Measurements from ENCODE around the gene RTEL1. TPM values are rescaled to one million over a fixed set of nuclear protein-coding genes. Genes with fewer than 3 reads are reported as not detected.

The RTEL1 gene
- total RNA-seq, 1 experiment from 2014 or later: 21.9 TPM

- no peak for DNase-seq (ENCODE audit: low read depth)
These were observed 39.9 kb downstream of the RTEL1 start for GRCh38 chr20:63697868-63698545.

GRCh38 chr20:63698739-63699465 is 40.8 kb downstream of the RTEL1 start:
- DNase-seq (ENCODE audit: low read depth): peak; percentile 93

- no peak for DNase-seq (ENCODE audit: low read depth)
These were observed 41.5 kb downstream of the RTEL1 start for GRCh38 chr20:63699466-63700198.

GRCh38 chr20:63700199-63701050 is 42.3 kb downstream of the RTEL1 start:
- DNase-seq (ENCODE audit: low read depth): no peak

GRCh38 chr20:63701051-63701328 is 42.9 kb downstream of the RTEL1 start:
- DNase-seq (ENCODE audit: low read depth): no peak

- DNase-seq (ENCODE audit: low read depth): no peak
These were observed 43.4 kb downstream of the RTEL1 start for GRCh38 chr20:63701329-63702035.

- no peak for DNase-seq (ENCODE audit: low read depth)
These were observed 44.0 kb downstream of the RTEL1 start for GRCh38 chr20:63702036-63702665.

- DNase-seq (ENCODE audit: low read depth): no peak
These were observed 44.8 kb downstream of the RTEL1 start for GRCh38 chr20:63702751-63703470.

GRCh38 chr20:63703471-63703975 is 45.4 kb downstream of the RTEL1 start:
- no peak for DNase-seq (ENCODE audit: low read depth)

GRCh38 chr20:63703976-63704748 is 46.0 kb downstream of the RTEL1 start:
- DNase-seq (ENCODE audit: low read depth): no peak

- DNase-seq (ENCODE audit: low read depth): no peak
These were observed 46.6 kb downstream of the RTEL1 start for GRCh38 chr20:63704749-63705117.

GRCh38 chr20:63705232-63706026 is 47.3 kb downstream of the RTEL1 start:
- DNase-seq (ENCODE audit: low read depth): no peak

GRCh38 chr20:63706027-63706695 is 48.0 kb downstream of the RTEL1 start:
- no peak for DNase-seq (ENCODE audit: low read depth)

- DNase-seq (ENCODE audit: low read depth): peak; percentile 44
These were observed 48.9 kb downstream of the RTEL1 start for GRCh38 chr20:63706852-63707557.

- DNase-seq (ENCODE audit: low read depth): peak; percentile 82
These were observed 49.6 kb downstream of the RTEL1 start, which contains the start of the genes ARFRP1 and ZGPAT for GRCh38 chr20:63707558-63708300. ARFRP1 (minus strand) TSS chr20:63707976; CDS start chr20:63707091, 885 bp downstream. ZGPAT (plus strand) TSS chr20:63708039; CDS start chr20:63708581, 542 bp downstream.
